HG03520 (cell line): ENCODE measurements around the gene GGTA1.
"Not testable (repeated sequence)": the region's sequence is repeated elsewhere in the genome, so short reads cannot be mapped to it uniquely, and the experiment has no call there.

Experiments
- ATAC-seq: cut with Tn5 transposase; IDR thresholded peaks from one replicate; pipeline ENCODE4 v1.9.1; 2021; ENCODE audit warnings: mild to moderate bottlenecking, moderate library complexity; ENCODE audit not compliant: unreplicated experiment

The GGTA1 gene

GRCh38 chr9:121463026-121463807 lies 36.4 kb downstream of the GGTA1 start:
- no peak for ATAC-seq

DNA sequence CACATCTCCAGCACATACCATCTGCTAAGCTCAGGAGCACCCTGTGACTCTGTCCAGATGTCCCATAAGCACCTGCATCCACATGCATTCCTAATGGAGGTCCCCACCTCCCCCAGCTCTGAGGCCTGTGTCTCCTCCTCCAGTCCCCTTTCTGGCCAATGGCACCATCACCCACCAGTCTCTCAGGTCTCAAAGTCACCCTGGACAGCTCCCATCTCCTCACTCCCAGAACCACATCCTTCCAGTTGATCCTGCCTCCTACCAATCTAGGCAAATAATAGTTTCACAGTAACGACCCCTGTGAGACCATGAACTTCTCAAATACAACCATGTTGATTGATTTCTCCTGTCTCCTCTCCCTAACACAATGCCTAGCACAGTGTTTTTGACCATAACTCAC lies 40.1 kb downstream of the GGTA1 start:
- no peak for ATAC-seq

DNA sequence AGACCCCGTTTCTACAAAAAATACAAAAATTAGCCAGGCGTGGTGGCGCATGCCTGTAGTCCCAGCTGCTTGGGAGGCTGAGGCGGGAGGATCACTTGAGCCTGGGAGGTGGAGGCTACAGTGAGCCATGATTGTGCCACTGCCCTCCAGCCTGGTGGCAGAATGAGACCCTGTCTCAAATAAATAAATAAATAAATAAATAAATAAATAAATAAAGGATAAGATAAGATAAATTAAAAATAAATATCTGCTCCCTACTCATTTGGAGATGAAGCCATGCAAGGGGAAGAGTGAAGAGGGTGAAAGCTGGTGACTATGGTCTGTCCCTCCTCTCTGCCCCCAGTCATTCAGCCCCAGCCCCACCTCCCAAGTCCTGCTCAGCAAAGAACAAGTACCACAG lies 41.2 kb downstream of the GGTA1 start:
- ATAC-seq = not testable (repeated sequence)

DNA sequence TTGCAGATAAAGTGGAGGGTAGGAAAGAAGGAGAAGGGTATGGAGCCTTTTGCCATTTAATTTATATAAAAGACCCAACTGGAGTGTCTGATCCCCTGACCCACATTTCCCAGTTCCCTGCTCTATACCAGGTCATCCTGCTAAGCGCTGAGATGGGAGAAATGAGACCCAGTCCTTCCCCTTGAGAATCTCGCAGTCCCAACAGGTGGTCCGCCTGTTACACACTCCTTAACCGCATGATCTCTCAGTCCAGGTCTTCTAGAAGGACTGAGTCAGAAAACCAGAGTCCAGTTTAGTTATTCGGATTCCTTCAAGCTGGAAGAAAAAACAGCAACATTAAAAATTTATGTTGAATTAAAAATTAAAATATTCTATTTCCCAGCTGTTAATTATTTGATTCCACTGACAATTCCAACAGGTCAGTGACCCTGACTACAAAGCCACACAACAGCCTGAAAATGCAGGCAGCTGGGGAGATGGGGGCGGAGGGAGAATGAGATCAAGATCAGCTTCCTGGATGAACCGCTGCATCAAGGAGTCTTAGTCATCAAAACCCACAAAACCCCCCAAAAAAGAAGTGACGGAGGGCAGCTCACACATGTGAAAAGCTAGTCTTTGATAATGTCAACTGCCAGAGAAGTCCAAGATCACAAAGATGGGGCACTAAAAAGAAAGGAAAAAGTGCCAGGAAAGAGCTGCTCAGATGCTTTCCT lies 44.0 kb downstream of the GGTA1 start:
- no peak for ATAC-seq

DNA sequence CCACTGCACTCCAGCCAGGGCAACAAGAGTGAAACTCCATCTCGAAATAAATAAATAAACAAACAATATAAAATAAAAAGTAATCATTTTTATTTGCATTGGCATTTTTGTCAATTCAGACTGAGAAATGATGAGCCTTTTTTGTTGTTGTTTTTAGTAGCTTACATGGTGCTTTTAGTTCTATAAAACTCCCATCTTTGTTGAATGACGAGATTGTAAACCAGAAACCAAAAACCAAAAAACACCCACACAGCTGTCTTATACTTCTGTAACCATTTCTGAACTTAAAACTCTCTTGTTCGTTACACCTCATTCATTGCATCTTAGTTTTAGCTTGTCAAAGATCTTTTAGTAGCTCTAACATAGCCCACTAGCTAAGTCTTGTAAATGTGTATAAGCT lies 44.7 kb downstream of the GGTA1 start:
- ATAC-seq = no peak

DNA sequence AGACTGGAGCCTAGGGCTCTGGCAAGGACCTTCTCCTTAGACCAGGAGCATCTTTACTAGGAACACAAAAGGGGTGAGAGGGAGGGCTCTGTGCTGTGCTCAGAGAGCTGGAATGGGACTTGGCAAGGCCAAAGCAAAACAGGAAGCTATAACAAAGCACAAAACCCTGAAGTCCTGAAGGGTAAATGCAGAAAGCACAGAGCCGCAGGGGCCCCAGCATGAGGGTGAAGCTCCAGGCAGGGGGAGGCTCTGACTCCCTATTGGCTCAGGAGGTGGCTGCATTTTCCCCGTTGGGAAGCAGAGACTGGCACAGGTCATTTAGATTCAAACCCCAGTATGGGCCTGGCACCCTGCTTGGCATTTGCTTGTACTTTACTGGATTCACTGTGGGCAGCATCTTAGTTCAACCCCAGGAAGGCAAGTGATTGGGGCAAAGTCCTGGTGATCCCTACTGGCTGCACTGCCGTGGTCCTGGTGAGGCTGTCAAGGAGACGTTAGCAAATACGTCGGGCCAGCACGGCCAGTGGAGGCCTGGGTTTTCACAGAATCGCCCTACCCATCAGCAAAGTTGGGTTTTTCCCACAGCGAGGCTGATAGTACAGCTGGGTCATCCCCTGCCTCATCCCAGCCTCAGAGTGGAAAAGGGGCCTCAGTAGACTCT lies 46.3 kb downstream of the GGTA1 start:
- no peak for ATAC-seq

- no peak for ATAC-seq
These were observed 47.6 kb downstream of the GGTA1 start for GRCh38 chr9:121452085-121452484.

DNA sequence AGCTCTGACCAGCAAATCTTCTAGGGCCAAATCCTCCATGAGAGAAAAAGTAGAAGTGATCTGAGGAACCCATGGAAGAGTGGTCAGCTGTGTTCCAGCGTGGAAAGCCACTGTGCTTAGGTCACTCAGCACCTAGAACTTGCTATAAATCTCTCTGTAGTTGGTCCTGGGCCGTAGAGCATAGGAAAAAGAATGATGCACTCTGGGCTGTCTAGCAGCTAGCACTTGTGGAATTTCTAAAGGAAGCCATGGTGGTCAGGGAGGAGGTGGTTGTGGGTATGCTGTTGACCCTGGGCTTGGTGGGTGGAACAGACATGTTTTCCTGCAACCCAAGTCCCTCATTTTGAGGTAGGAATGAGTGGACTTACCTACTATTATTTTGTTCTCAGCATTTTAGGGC lies 48.1 kb downstream of the GGTA1 start:
- ATAC-seq = no peak

GRCh38 chr9:121450241-121450640 lies 49.4 kb downstream of the GGTA1 start:
- ATAC-seq = no peak

GRCh38 chr9:121449786-121450185 lies 49.9 kb downstream of the GGTA1 start:
- ATAC-seq = no peak

DNA sequence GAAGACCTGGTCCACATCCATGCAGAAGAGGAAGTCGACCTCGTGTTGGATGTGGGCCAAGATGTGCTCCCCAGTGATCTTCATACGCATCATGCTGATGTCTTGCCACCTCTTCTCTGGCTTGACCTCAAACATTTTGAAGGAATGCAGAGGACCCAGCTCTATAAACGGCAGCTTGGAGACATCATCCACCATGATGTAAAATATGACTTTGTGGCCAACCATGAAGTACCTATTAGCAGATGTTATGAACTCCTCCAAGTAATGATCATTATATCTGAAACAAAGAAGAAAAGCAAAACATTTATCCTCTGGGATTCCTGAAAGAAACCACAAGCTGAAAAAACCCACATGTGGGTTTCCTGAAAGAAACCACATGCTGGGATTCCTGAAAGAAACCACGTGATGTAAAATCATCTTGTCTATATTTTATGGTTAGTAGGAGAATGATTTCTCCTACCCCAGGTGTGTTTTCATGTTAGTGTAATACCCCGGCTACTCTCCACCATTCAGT lies 52.3 kb downstream of the GGTA1 start:
- no peak for ATAC-seq

DNA sequence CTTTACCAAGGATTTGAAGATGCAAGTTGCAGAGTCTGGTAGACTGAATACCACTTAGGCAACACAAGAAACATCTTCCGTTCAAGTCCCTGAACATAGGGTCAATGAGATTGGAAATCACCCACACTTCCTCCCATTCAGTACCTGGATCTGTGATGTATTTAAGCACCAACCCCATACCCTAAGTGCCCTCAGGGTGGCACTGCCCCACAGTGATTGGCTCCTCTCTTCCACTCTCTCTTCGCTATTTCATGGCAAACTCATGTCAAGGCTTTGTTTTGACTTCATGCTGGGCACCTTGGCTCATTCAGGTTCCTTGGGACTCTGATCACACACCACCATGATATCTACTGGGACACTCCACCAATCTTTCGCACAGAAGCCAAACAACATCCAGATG lies 53.7 kb downstream of the GGTA1 start:
- ATAC-seq = no peak

DNA sequence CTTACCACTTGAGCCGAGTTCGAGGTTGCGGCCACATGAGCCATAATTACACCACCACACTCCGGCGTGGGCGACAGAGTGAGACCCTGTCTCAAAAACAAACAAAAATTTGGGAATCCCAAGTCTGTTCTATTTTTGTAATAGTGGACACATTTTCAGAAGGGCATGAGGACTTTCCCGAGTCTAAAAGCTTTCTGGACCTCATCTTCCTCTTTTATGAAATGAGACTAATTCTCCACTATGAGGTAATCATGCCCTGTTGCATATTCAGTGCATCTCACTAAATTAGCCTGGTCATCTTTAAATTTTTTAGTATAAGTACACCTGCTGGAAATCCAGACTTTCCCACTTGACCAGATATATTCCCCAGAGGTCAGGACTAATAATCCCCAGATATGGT lies 55.7 kb downstream of the GGTA1 start:
- ATAC-seq = no peak

GRCh38 chr9:121441165-121441564 lies 58.5 kb downstream of the GGTA1 start:
- ATAC-seq = no peak

GRCh38 chr9:121439711-121440664 lies 59.7 kb downstream of the GGTA1 start:
- no peak for ATAC-seq

GRCh38 chr9:121439016-121439415 lies 60.6 kb downstream of the GGTA1 start:
- no peak for ATAC-seq

- no peak for ATAC-seq
These were observed 61.8 kb downstream of the GGTA1 start for GRCh38 chr9:121437891-121438290.

GRCh38 chr9:121437046-121437445 lies 62.6 kb downstream of the GGTA1 start:
- ATAC-seq = not testable (repeated sequence)

- ATAC-seq = no peak
These were observed 64.7 kb downstream of the GGTA1 start for GRCh38 chr9:121434969-121435368.

GRCh38 chr9:121427899-121428298 lies 71.7 kb downstream of the GGTA1 start:
- no peak for ATAC-seq

DNA sequence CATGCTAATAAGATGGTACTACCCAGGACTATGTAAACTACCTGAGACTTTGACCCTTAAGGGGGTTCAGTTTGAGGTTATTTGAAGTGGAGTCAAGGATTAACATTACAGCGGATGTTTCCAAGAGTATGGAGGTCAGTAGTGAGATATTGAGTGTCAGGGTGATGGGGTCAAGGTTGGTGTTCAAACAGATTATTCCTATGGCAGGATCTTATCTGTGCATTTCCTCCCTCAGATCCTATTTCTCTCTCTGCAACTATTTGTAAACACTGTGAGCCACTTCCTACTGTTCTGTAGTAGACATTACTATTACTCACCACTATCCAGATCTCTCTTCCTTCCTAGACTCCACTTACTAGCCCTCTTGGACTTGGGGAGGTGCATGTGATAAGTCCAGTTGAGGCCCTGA lies 75.6 kb downstream of the GGTA1 start:
- ATAC-seq = no peak
